HCT116 (cell line): Measurements from ENCODE around the gene NDUFAF7. TPM values are rescaled to one million over a fixed set of nuclear protein-coding genes. Genes with fewer than 3 reads are reported as not detected.
A peak's percentile ranks its signal among the peaks of the same experiment; 100 is the strongest.

Source experiments
- ATAC-seq: fragments of 200-7000 bp; cut with Tn5 transposase; 2 replicates; pipeline ENCODE4 v1.9.1; 2020; ENCODE audit warnings: mild to moderate bottlenecking, moderate library complexity
- BruUV-seq: library from RNA; stranded (reverse); fragments of 400-500 nt; replicated peaks from 2 replicates; lab custom pipeline; 2021; lab: Mats Ljungman, UMichigan
- CTCF ChIA-PET: fragments of 300-600 bp; sonication (Branson Sonifier 250); formaldehyde crosslinking; loops from one replicate; lab custom pipeline; 2021; ENCODE audit warnings: antibody characterized with exemption; lab: Charles Lee
- POLR2A ChIA-PET: fragments of 300-600, 350-600 bp; sonication (Branson Sonifier 250); formaldehyde crosslinking; loops from one replicate; lab custom pipeline; 2021; ENCODE audit warnings: antibody characterized with exemption; lab: Charles Lee
- RAD21 ChIA-PET, 2 experiments: fragments of 300-600 bp; sonication (Branson Sonifier 250); formaldehyde crosslinking; loops; one replicate each; lab custom pipeline; 2023; ENCODE audit warnings: low total read pairs in 2 of 2; ENCODE audit not compliant: uncharacterized antibody in 2 of 2, unreplicated experiment in 2 of 2, low non-redundant PET in 1 of 2; lab: Charles Lee
- DNase-seq: peaks from one replicate; pipeline ENCODE4 v3.0.0-alpha.2; 2010; ENCODE audit warnings: low read depth, low spot score
- H2AFZ ChIP-seq: fragments of 200-600 bp; shearing (Covaris generic), sonication (generic); 2 replicates; pipeline ENCODE4 v1.6.1; 2017; ENCODE audit warnings: low read depth, mixed run types, mixed read lengths, antibody characterized with exemption, low read length; ENCODE audit not compliant: poor library complexity, severe bottlenecking
- H3K27ac ChIP-seq: 2 replicates; pipeline ENCODE4 v1.5.1; 2012; ENCODE audit warnings: low read depth, low read length
- H3K27me3 ChIP-seq: fragments of 200-600 bp; sonication (generic); 2 replicates; pipeline ENCODE4 v1.6.1; 2016; ENCODE audit warnings: mixed run types, low read length, mixed read lengths; ENCODE audit not compliant: insufficient read depth
- H3K36me3 ChIP-seq, 2 experiments: fragments of 200-500 bp in 1 of 2; fragments of 200-600 bp in 1 of 2; sonication (Bioruptor generic) in 1 of 2; sonication (generic) in 1 of 2; 2 replicates each; pipeline versions ENCODE4 v1.5.1 to v1.6.1; 2014 to 2016; ENCODE audit warnings: low read length in 2 of 2, inconsistent platforms in 1 of 2, mixed read lengths in 1 of 2, mixed run types in 1 of 2; ENCODE audit not compliant: insufficient read depth in 2 of 2, control insufficient read depth in 1 of 2
- H3K4me1 ChIP-seq, 2 experiments: fragments of 200-600 bp in 1 of 2; sonication (generic) in 1 of 2; 2 replicates each; pipeline versions ENCODE4 v1.5.1 to v1.6.1; 2012 to 2017; ENCODE audit warnings: low read length in 2 of 2, inconsistent platforms in 1 of 2, mild to moderate bottlenecking in 1 of 2, mixed read lengths in 1 of 2, mixed run types in 1 of 2, moderate library complexity in 1 of 2; ENCODE audit not compliant: insufficient read depth in 2 of 2, control insufficient read depth in 1 of 2
- H3K4me2 ChIP-seq: fragments of 200-600 bp; sonication (generic); 2 replicates; pipeline ENCODE4 v1.6.1; 2017; ENCODE audit warnings: mixed run types, low read length, mixed read lengths
- H3K4me3 ChIP-seq, 2 experiments: fragments of 200-600 bp in 1 of 2; sonication (generic) in 1 of 2; replicated peaks in 1 of 2; 2 replicates each; pipeline ENCODE4 v1.5.1; 2011 to 2016; ENCODE audit warnings: low read length in 2 of 2, control low read depth in 1 of 2, low read depth in 1 of 2, mild to moderate bottlenecking in 1 of 2, mixed read lengths in 1 of 2, mixed run types in 1 of 2
- H3K79me2 ChIP-seq: fragments of 200-600 bp; sonication (generic); 2 replicates; pipeline ENCODE4 v1.6.1; 2017; ENCODE audit warnings: mild to moderate bottlenecking, mixed run types, low read length, moderate library complexity, mixed read lengths; ENCODE audit not compliant: insufficient read depth
- H3K9ac ChIP-seq: fragments of 200-600 bp; sonication (generic); 2 replicates; pipeline ENCODE4 v1.6.1; 2016; ENCODE audit warnings: low read length, mixed read lengths
- H3K9me2 ChIP-seq: fragments of 200-600 bp; sonication (generic), shearing (Covaris generic); 2 replicates; pipeline ENCODE4 v1.6.1; 2017; ENCODE audit warnings: mixed run types, mild to moderate bottlenecking, moderate library complexity; ENCODE audit not compliant: insufficient read depth
- H3K9me3 ChIP-seq, 2 experiments: fragments of 200-500 bp in 1 of 2; fragments of 200-600 bp in 1 of 2; sonication (Bioruptor generic) in 1 of 2; sonication (generic) in 1 of 2; 2 replicates each; pipeline ENCODE4 v1.6.1; 2014 to 2017; ENCODE audit warnings: low read length in 2 of 2, mixed read lengths in 2 of 2, inconsistent platforms in 1 of 2, low read depth in 1 of 2, mild to moderate bottlenecking in 1 of 2, mixed run types in 1 of 2, moderate library complexity in 1 of 2; ENCODE audit not compliant: control insufficient read depth in 1 of 2, insufficient read depth in 1 of 2
- H4K20me1 ChIP-seq: fragments of 200-600 bp; sonication (generic), shearing (Covaris generic); 2 replicates; pipeline ENCODE4 v1.6.1; 2017; ENCODE audit warnings: mixed run types, mild to moderate bottlenecking, moderate library complexity; ENCODE audit not compliant: insufficient read depth
- CBX3 ChIP-seq: IDR thresholded peaks from 2 replicates; pipeline ENCODE4 v1.6.1; 2012; ENCODE audit warnings: low read depth
- ELF1 ChIP-seq: IDR thresholded peaks from 2 replicates; pipeline ENCODE4 v1.6.1; 2012; ENCODE audit warnings: low read depth, borderline replicate concordance
- EZH2 ChIP-seq: fragments of 200-600 bp; sonication (generic); IDR thresholded peaks from 2 replicates; pipeline ENCODE4 v1.6.1; 2017; ENCODE audit warnings: antibody characterized with exemption, mixed run types
- JUND ChIP-seq: IDR thresholded peaks from 2 replicates; pipeline ENCODE4 v1.6.1; 2012
- POLR2AphosphoS5 ChIP-seq: IDR thresholded peaks from 2 replicates; pipeline ENCODE4 v1.6.1; 2011; ENCODE audit warnings: mild to moderate bottlenecking, low read depth, low read length, moderate library complexity
- RAD21 ChIP-seq: IDR thresholded peaks from 2 replicates; pipeline ENCODE4 v1.6.1; 2012; ENCODE audit warnings: low read depth, mild to moderate bottlenecking
- SIN3A ChIP-seq: IDR thresholded peaks from 2 replicates; pipeline ENCODE4 v1.6.1; 2012; ENCODE audit warnings: low read depth
- YY1 ChIP-seq: IDR thresholded peaks from 2 replicates; pipeline ENCODE4 v1.6.1; 2011; ENCODE audit warnings: low read length, low read depth, moderate library complexity, mild to moderate bottlenecking; ENCODE audit not compliant: insufficient replicate concordance; ENCODE audit errors: extremely low read depth
- ZNF274 ChIP-seq: fragments of 200-500 bp; sonication (Bioruptor generic); IDR thresholded peaks from 2 replicates; pipeline ENCODE4 v1.6.1; 2014; ENCODE audit warnings: mild to moderate bottlenecking, low read depth, low read length, inconsistent platforms
- intact Hi-C: fragments of 100-400 bp; cut with micrococcal nuclease; formaldehyde crosslinking; loops from 2 replicates; pipeline ENCODE4 v1.10.0; 2022
- total RNA-seq: library from RNA; stranded (reverse); gene quantifications from one replicate; pipeline ENCODE4 v1.2.1, GENCODE V29; 2021; ENCODE audit not compliant: unreplicated experiment
- TF ChIP-seq, protein P1 (sequence below), 3 experiments: fragments of 200-600 bp in 1 of 3; sonication (generic) in 1 of 3; IDR thresholded peaks in 2 of 3; conservative IDR thresholded peaks in 1 of 3; 2 replicates each; pipeline ENCODE4 v1.5.1; 2012 to 2017; ENCODE audit warnings: low read depth in 2 of 3, low read length in 2 of 3, antibody characterized with exemption in 1 of 3, borderline replicate concordance in 1 of 3, control low read depth in 1 of 3, mild to moderate bottlenecking in 1 of 3, mixed read lengths in 1 of 3, mixed run types in 1 of 3, moderate library complexity in 1 of 3; ENCODE audit not compliant: insufficient read depth in 1 of 3
- TF ChIP-seq, protein P2 (sequence below): IDR thresholded peaks from 2 replicates; pipeline ENCODE4 v1.6.1; 2012
- TF ChIP-seq, protein P3 (sequence below): IDR thresholded peaks from 2 replicates; pipeline ENCODE4 v1.6.1; 2012
- TF ChIP-seq, protein P4 (sequence below): IDR thresholded peaks from 2 replicates; pipeline ENCODE4 v1.6.1; 2012; ENCODE audit warnings: low read depth

The NDUFAF7 gene
- total RNA-seq, 1 experiment from 2014 or later = 21.6 TPM

DNA sequence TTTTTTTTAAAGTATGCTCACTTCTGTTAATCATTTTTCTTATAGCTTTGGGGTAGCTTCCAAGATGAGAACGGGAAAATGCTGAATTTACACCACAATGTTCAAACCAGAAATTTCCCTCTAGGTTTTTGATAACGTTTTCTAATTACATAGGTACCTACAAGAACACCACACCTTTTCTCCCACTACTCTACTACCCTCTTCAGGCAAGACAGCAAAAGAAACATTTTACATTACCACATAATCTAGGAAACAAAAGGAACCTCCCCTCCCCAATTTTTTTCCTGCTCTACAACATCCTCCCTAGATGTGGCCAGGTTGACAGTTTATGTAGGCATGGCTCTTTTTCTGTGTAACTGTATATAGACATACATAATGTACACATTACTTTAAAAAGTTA, 32.4 kb downstream of the NDUFAF7 start:
- H4K20me1 ChIP-seq = no peaks in the 10 kb centered on the region
- H2AFZ ChIP-seq = no peak overlapping the region
- H3K4me1 ChIP-seq = no peaks in the 10 kb centered on the region
- ChIA-PET RAD21 (no interaction called here), POLR2A (no interaction called here), CTCF (no interaction called here)
- no peak overlapping the region for H3K27ac ChIP-seq
- DNase-seq (no peak), ATAC-seq (no peak)
- BruUV-seq = no TSS peak
- TF ChIP-seq, protein P1, sequence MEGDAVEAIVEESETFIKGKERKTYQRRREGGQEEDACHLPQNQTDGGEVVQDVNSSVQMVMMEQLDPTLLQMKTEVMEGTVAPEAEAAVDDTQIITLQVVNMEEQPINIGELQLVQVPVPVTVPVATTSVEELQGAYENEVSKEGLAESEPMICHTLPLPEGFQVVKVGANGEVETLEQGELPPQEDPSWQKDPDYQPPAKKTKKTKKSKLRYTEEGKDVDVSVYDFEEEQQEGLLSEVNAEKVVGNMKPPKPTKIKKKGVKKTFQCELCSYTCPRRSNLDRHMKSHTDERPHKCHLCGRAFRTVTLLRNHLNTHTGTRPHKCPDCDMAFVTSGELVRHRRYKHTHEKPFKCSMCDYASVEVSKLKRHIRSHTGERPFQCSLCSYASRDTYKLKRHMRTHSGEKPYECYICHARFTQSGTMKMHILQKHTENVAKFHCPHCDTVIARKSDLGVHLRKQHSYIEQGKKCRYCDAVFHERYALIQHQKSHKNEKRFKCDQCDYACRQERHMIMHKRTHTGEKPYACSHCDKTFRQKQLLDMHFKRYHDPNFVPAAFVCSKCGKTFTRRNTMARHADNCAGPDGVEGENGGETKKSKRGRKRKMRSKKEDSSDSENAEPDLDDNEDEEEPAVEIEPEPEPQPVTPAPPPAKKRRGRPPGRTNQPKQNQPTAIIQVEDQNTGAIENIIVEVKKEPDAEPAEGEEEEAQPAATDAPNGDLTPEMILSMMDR (IDR thresholded peaks at IDR 0.05 in 2 of 3, conservative IDR thresholded peaks at IDR 0.05 in 1 of 3; ENCODE audit: borderline replicate concordance in 1 of 3, insufficient read depth in 1 of 3, low read depth in 2 of 3, low read length in 2 of 3) = peak in 1 of 3 experiments; percentile 12; a peak in 1 of 6 replicates
- TF ChIP-seq RAD21 = peak; percentile 16; the same call in 1 of the 2 replicates
- no peak for TF ChIP-seq EZH2
- no peak for TF ChIP-seq ZNF274
- TF ChIP-seq POLR2AphosphoS5 = no peak
- no peaks in the 10 kb centered on the region for H3K9me3 ChIP-seq
- H3K4me2 ChIP-seq = no peak overlapping the region
- H3K79me2 ChIP-seq = no peaks in the 10 kb centered on the region
- H3K36me3 ChIP-seq = no peaks in the 10 kb centered on the region
- no peaks in the 10 kb centered on the region for H3K9me2 ChIP-seq
- no peak overlapping the region for H3K4me3 ChIP-seq
- H3K27me3 ChIP-seq = no peaks in the 10 kb centered on the region
- no peak overlapping the region for H3K9ac ChIP-seq
- intact Hi-C loops = no loop called here

DNA sequence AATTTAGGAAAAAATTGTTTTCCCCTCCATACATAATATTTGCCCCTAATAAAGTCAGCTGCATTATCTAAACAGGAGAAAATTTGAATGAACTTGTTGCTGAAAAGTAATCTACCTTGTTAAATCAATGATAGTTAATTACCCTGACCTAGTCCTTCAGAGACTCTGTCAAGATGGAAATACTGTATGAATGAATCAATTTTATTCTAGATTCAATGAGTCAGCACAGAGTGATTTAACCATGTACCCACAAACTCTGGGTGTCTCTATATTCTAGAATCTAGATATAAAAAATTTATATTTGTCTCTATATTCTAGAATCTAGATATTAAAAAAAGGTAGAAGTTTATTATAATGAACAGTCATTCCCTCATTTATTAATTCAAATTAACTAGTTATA, 36.2 kb downstream of the NDUFAF7 start:
- BruUV-seq = no TSS peak
- Histone ChIP-seq H3K9me2 (no peaks in the 10 kb centered on the region), H3K4me3 (no peak overlapping the region), H3K9ac (no peak overlapping the region), H3K4me2 (no peak overlapping the region), H3K4me1 (no peaks in the 10 kb centered on the region), H4K20me1 (no peaks in the 10 kb centered on the region), H3K9me3 (no peaks in the 10 kb centered on the region), H2AFZ (no peak overlapping the region), H3K36me3 (no peaks in the 10 kb centered on the region; a peak in 1 of 4 replicates), H3K27me3 (no peaks in the 10 kb centered on the region), H3K27ac (no peak overlapping the region), H3K79me2 (no peaks in the 10 kb centered on the region)
- ChIA-PET RAD21 (no interaction called here), POLR2A (no interaction called here), CTCF (no interaction called here)
- intact Hi-C loops = no loop called here
- ATAC-seq (no peak), DNase-seq (no peak)
- TF ChIP-seq CBX3 (no peak), SIN3A (no peak), POLR2AphosphoS5 (no peak), YY1 (no peak), ELF1 (no peak), JUND (no peak), ZNF274 (no peak)
- TF ChIP-seq, protein P2, sequence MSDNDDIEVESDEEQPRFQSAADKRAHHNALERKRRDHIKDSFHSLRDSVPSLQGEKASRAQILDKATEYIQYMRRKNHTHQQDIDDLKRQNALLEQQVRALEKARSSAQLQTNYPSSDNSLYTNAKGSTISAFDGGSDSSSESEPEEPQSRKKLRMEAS = no peak
- TF ChIP-seq, protein P3, sequence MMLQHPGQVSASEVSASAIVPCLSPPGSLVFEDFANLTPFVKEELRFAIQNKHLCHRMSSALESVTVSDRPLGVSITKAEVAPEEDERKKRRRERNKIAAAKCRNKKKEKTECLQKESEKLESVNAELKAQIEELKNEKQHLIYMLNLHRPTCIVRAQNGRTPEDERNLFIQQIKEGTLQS = no peak
- TF ChIP-seq, protein P4, sequence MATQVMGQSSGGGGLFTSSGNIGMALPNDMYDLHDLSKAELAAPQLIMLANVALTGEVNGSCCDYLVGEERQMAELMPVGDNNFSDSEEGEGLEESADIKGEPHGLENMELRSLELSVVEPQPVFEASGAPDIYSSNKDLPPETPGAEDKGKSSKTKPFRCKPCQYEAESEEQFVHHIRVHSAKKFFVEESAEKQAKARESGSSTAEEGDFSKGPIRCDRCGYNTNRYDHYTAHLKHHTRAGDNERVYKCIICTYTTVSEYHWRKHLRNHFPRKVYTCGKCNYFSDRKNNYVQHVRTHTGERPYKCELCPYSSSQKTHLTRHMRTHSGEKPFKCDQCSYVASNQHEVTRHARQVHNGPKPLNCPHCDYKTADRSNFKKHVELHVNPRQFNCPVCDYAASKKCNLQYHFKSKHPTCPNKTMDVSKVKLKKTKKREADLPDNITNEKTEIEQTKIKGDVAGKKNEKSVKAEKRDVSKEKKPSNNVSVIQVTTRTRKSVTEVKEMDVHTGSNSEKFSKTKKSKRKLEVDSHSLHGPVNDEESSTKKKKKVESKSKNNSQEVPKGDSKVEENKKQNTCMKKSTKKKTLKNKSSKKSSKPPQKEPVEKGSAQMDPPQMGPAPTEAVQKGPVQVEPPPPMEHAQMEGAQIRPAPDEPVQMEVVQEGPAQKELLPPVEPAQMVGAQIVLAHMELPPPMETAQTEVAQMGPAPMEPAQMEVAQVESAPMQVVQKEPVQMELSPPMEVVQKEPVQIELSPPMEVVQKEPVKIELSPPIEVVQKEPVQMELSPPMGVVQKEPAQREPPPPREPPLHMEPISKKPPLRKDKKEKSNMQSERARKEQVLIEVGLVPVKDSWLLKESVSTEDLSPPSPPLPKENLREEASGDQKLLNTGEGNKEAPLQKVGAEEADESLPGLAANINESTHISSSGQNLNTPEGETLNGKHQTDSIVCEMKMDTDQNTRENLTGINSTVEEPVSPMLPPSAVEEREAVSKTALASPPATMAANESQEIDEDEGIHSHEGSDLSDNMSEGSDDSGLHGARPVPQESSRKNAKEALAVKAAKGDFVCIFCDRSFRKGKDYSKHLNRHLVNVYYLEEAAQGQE = no peak
